BLaER1 treated with 17β-estradiol and CSF1 and Interleukin-3, amounts not matched to agents 10 nM and 100 nM (cell line): ENCODE results near the gene LCN1.

Source experiments
- H3K27ac ChIP-seq, 11 experiments: shearing (Covaris generic); formaldehyde crosslinking; 2 replicates each; pipeline ENCODE4 v1.8.1; 2022
- H3K27me3 ChIP-seq, 11 experiments: shearing (Covaris generic); formaldehyde crosslinking; 2 replicates each; pipeline ENCODE4 v1.8.1; 2022
- H3K36me3 ChIP-seq, 11 experiments: shearing (Covaris generic); formaldehyde crosslinking; 2 replicates each; pipeline ENCODE4 v1.8.1; 2022
- H3K4me1 ChIP-seq, 10 experiments: shearing (Covaris generic); formaldehyde crosslinking; 2 replicates each; pipeline ENCODE4 v1.8.1; 2022
- H3K4me2 ChIP-seq, 11 experiments: shearing (Covaris generic); formaldehyde crosslinking; 2 replicates each; pipeline ENCODE4 v1.8.1; 2022
- H3K4me3 ChIP-seq, 10 experiments: shearing (Covaris generic); formaldehyde crosslinking; 2 replicates each; pipeline ENCODE4 v1.8.1; 2022
- H3K9ac ChIP-seq, 11 experiments: shearing (Covaris generic); formaldehyde crosslinking; 2 replicates each; pipeline ENCODE4 v1.8.1; 2022
- H3K9me3 ChIP-seq, 11 experiments: shearing (Covaris generic); formaldehyde crosslinking; replicated peaks in 1 of 11; 2 replicates each; pipeline ENCODE4 v1.8.1; 2022
- H4K20me1 ChIP-seq, 11 experiments: shearing (Covaris generic); formaldehyde crosslinking; 2 replicates each; pipeline ENCODE4 v1.8.1; 2022
- Cebpa-rat ChIP-seq, 11 experiments: shearing (Covaris generic); IDR thresholded peaks; 2 replicates each; pipeline ENCODE4 v1.8.1; 2022

Gene LCN1

DNA sequence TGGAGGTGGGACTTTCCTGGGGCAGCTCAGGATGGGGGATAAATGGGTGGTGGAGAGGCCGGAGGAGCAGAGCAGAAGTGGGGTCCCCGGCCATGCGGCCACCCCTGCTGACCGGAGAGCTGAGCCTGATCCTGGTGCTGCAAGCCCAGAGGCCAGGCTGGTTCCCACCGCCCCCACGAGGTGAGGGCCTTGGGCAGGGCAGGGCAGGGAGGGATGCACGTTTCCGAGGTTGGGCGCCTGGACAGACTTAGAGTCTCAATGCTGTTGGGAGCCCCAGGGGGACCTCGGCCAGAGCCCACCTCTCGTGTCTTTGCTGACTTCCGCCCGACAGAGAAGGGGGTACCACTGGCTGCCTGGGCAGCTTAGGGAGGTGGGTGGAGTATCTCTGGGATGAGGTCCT is 30.2 kb downstream of the LCN1 start:
- Histone ChIP-seq H3K27me3 (peaks cover 0 to 7% (median 0%) of the 10 kb centered on the region in 11 experiments; a peak in 1 of 22 replicates), H3K4me2 (peak overlapping the region; percentile 23 to 82 (median 72); a peak in 21 of 22 replicates), H3K4me3 (no peak overlapping the region), H3K9me3 (no peaks in the 10 kb centered on the region), H3K36me3 (no peaks in the 10 kb centered on the region), H3K4me1 (peaks cover 10 to 28% (median 26%) of the 10 kb centered on the region in 10 experiments; a peak in 19 of 20 replicates), H4K20me1 (peaks cover 0 to 10% (median 0%) of the 10 kb centered on the region in 11 experiments; a peak in 6 of 22 replicates), H3K27ac (peak overlapping the region in 5 of 11 experiments; percentile 13 to 59 (median 44); a peak in 5 of 22 replicates), H3K9ac (peak overlapping the region in 6 of 11 experiments; percentile 13 to 62 (median 40); a peak in 6 of 22 replicates)
- TF ChIP-seq Cebpa-rat (IDR thresholded peaks at IDR 0.05): no peak

DNA sequence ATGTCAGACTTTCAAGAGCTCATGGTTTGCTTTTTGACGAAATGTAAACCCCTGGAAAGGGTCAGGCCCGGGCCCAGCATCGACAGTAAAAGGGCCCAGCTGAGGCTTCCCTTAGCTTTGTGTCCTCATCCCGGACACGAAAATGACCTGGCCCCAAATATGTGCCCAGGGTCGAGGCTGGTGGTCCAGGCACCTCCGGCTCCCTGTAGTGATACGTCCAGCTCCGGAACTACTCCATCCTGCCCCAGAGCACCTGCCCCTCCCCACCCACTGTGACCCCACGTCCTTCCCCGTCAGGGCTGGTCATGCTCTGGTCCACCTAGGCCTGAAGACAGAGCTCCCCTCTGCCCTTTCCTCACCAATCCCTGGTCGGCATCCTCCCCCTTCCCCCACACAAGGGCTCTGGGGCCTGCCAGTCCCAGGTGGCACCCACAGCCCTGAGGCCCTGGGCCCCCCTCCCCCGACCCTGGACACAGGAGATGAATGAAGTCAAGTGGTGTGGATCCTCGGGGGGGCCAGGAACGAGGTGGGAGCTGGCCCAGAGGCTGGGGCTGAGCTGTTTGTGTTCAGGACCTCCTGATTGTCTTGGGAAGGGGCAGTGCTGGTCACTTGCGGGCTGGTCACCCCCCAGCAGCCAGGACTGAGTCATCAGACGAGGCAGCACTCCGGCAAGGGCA is 30.9 kb downstream of the LCN1 start:
- Histone ChIP-seq H3K27ac (0 out of 22 replicates have a peak overlapping the region, but pooled peaks of 1 of the 11 experiments have one; percentile 17), H3K4me1 (peaks cover 10 to 28% (median 26%) of the 10 kb centered on the region in 10 experiments; a peak in 19 of 20 replicates), H3K9me3 (no peaks in the 10 kb centered on the region), H4K20me1 (peaks cover 0 to 10% (median 0%) of the 10 kb centered on the region in 11 experiments; a peak in 6 of 22 replicates), H3K27me3 (peaks cover 0 to 7% (median 0%) of the 10 kb centered on the region in 11 experiments; a peak in 1 of 22 replicates), H3K4me3 (no peak overlapping the region), H3K9ac (peak overlapping the region in 1 of 11 experiments; percentile 62; a peak in 1 of 22 replicates), H3K4me2 (peak overlapping the region in 9 of 11 experiments; percentile 23 to 82 (median 74); a peak in 10 of 22 replicates), H3K36me3 (no peaks in the 10 kb centered on the region)
- TF ChIP-seq Cebpa-rat (IDR thresholded peaks at IDR 0.05): no peak

DNA sequence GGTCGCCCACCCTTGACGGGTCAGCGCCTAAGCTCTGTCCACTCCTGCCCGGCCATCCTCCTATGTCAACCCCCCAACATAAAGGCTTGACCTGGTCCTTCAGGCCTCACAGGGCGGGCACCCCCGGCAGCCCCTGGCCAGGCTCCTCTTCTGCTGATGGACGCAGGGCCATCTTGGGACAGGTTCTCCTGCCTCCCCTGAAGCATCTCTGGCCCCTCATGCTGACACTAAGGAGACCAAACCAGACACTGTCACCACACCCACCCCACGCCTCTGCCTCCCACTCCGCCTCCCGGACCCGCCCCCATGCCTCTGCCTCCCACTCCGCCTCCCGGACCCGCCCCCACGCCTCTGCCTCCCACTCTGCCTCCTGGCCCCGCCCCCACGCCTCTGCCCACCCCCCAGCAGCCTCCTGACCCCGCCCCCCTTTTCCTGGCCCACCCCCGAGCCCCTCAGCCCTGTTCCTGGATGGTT is 31.5 kb downstream of the LCN1 start:
- no peak for TF ChIP-seq Cebpa-rat (IDR thresholded peaks at IDR 0.05)
- Histone ChIP-seq H3K27ac (0 out of 22 replicates have a peak overlapping the region, but pooled peaks of 1 of the 11 experiments have one; percentile 17), H3K36me3 (no peaks in the 10 kb centered on the region), H4K20me1 (peaks cover 0 to 10% (median 0%) of the 10 kb centered on the region in 11 experiments; a peak in 6 of 22 replicates), H3K9me3 (no peaks in the 10 kb centered on the region), H3K4me3 (no peak overlapping the region), H3K27me3 (peaks cover 0 to 7% (median 0%) of the 10 kb centered on the region in 11 experiments; a peak in 1 of 22 replicates), H3K9ac (no peak overlapping the region), H3K4me1 (peaks cover 10 to 28% (median 26%) of the 10 kb centered on the region in 10 experiments; a peak in 19 of 20 replicates), H3K4me2 (peak overlapping the region in 2 of 11 experiments; percentile 80 to 82; a peak in 2 of 22 replicates)

DNA sequence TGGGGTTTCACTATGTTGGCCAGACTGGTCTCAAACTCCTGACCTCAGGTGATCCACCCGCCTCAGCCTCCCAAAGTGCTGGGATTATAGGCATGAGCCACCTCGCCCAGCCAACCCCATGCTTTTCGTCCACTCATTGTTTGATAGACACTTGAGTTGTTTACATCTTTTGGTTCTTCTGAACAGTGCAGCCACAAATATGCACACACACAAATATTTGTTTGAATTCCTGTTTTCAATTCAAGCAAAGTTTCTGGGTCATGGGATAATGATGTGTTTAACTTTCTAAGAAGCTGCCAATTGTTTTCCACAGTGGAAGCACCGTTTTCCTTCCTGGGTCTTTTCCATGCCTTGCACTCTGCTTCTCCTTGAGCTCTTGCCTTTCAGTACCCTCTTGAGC is 33.5 kb downstream of the LCN1 start:
- Histone ChIP-seq H3K4me2 (no peak overlapping the region), H3K4me3 (no peak overlapping the region), H3K36me3 (no peaks in the 10 kb centered on the region), H3K27ac (no peak overlapping the region), H4K20me1 (peaks cover 0 to 10% (median 0%) of the 10 kb centered on the region in 11 experiments; a peak in 6 of 22 replicates), H3K9me3 (no peaks in the 10 kb centered on the region), H3K4me1 (peaks cover 10 to 28% (median 26%) of the 10 kb centered on the region in 10 experiments; a peak in 19 of 20 replicates), H3K27me3 (peaks cover 0 to 7% (median 0%) of the 10 kb centered on the region in 11 experiments; a peak in 1 of 22 replicates), H3K9ac (no peak overlapping the region)
- no peak for TF ChIP-seq Cebpa-rat (IDR thresholded peaks at IDR 0.05)

DNA sequence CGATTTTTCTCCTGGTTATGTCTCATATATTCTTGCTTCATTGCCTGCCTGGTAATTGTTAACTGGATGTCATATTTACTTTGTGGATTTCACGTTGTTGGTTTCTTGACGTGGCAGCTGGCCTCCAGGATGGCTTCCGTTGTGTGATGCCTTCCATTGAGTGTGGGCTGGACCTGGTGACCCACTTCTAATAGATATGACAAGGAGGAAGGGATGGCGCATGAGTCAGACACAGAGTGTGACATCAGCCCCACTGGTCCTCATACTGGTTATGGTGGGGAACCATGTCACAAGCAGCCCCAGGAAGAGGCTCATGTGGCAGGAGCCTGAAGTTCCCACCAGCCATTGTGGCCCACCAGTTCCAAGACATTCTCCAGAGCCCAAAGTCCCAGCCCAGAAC is 34.0 kb downstream of the LCN1 start:
- H3K27ac ChIP-seq: no peak overlapping the region
- no peak overlapping the region for H3K9ac ChIP-seq
- H3K4me3 ChIP-seq: no peak overlapping the region
- H4K20me1 ChIP-seq: peaks cover 0 to 8% (median 0%) of the 10 kb centered on the region in 11 experiments; a peak in 6 of 22 replicates
- H3K4me1 ChIP-seq: peaks cover 10 to 25% (median 24%) of the 10 kb centered on the region in 10 experiments; a peak in 19 of 20 replicates
- no peak overlapping the region for H3K4me2 ChIP-seq
- H3K36me3 ChIP-seq: no peaks in the 10 kb centered on the region
- no peaks in the 10 kb centered on the region for H3K9me3 ChIP-seq
- H3K27me3 ChIP-seq: peaks cover 0 to 7% (median 0%) of the 10 kb centered on the region in 11 experiments; a peak in 1 of 22 replicates
- TF ChIP-seq Cebpa-rat (IDR thresholded peaks at IDR 0.05): no peak

DNA sequence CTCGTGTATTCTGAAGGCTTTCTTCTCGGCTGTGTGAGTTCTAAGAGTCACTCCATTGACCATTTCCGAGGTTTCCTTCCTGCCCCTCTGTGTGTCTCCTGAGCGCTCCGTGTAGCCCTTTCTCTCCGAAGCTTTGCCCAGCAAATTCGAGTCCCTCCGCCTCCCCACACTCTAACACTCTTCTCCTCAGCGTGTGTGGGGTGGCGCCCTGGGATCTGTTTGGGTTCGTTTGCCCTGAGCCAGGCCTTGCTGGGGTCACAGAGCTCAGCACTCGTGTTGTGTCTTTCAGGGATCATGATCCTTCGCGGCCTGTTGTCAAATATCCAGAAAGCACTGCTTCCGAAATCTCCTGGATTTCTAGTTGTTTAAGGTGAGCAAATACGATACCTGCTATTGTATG is 34.7 kb downstream of the LCN1 start:
- no peak overlapping the region for H3K4me3 ChIP-seq
- peaks cover 5 to 18% (median 17%) of the 10 kb centered on the region in 10 experiments; a peak in 19 of 20 replicates for H3K4me1 ChIP-seq
- TF ChIP-seq Cebpa-rat (IDR thresholded peaks at IDR 0.05): no peak
- 0 out of 22 replicates have a peak, but pooled peaks cover 0 to under 1% (median 0%) of the 10 kb centered on the region in 11 experiments for H3K27me3 ChIP-seq
- H3K4me2 ChIP-seq: no peak overlapping the region
- H3K27ac ChIP-seq: no peak overlapping the region
- no peaks in the 10 kb centered on the region for H3K36me3 ChIP-seq
- H3K9ac ChIP-seq: no peak overlapping the region
- H4K20me1 ChIP-seq: peaks cover 0 to 1% (median 0%) of the 10 kb centered on the region in 11 experiments; a peak in 4 of 22 replicates
- no peaks in the 10 kb centered on the region for H3K9me3 ChIP-seq

DNA sequence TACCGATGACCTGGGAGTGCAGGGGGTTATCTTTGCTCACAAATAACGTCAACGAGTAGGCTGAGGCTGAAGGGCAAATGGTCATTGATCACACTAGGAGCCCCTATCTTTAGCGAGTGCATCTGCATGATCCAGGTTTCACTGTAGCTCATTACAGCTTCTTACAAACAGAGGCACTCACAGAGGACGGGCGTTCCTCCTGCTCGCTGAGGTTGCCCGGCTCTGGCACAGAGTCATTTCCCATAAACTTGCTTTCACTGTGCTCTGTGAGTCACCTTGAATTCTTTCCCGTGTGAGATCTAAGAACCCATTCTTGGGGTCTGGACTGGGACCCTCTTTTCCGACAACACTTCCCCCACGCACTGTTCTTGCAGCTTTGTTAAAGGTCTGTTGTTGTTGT is 38.4 kb downstream of the LCN1 start:
- no peak overlapping the region for H3K4me3 ChIP-seq
- H3K9me3 ChIP-seq: no peaks in the 10 kb centered on the region
- H4K20me1 ChIP-seq: no peaks in the 10 kb centered on the region; a peak in 2 of 22 replicates
- H3K27ac ChIP-seq: no peak overlapping the region
- H3K4me1 ChIP-seq: 0 out of 20 replicates have a peak, but pooled peaks cover 0 to 5% (median 0%) of the 10 kb centered on the region in 10 experiments
- no peak for TF ChIP-seq Cebpa-rat (IDR thresholded peaks at IDR 0.05)
- no peaks in the 10 kb centered on the region for H3K36me3 ChIP-seq
- H3K9ac ChIP-seq: no peak overlapping the region
- H3K4me2 ChIP-seq: no peak overlapping the region
- H3K27me3 ChIP-seq: no peaks in the 10 kb centered on the region

DNA sequence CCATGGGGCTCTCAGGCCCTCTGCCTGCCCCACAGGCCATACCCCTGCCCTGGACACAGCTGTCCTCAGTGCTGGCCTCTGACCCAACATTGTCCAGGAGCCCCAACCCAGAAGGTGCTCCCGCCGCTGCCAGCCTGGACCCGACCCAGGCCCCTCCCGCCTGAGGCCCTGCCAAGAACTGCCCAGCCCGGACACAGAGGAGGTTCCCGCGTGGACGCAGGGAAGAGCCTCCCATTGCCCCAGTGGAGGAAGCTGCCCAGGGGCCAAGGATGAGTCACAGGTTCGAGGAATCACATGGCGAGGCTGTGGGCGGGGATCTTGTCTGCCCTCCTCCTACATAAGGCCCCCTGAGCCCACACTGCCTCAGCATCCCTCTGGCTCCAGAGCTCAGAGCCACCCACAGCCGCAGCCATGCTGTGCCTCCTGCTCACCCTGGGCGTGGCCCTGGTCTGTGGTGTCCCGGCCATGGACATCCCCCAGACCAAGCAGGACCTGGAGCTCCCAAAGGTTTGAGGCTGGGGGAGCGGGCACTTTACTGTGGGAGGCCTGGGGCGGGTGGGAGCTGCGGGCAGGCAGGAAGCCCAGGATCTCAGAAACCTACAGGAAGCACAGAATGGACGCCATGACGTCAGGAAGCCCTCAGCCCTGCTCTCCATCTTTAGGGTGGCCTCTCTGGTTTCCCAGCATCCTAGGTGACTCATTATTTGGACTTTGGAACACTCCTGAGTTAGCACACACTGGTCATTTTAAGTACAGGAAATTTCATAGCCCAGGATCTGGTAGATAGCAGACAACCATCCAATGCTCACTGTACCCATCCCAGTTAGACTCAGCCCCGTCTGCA is 40.4 kb downstream of the LCN1 start, which contains the start of gene PAEP:
TSS of gene PAEP (plus strand) at position 366 of the 844 bp plus-strand sequence.
- Histone ChIP-seq H3K4me1 (peaks cover 5 to 15% (median 8%) of the 10 kb centered on the region in 10 experiments; a peak in 15 of 20 replicates), H3K9ac (no peak within 1 kb of the TSS), H3K4me2 (no peak within 1 kb of the TSS; a peak in 1 of 22 replicates), H3K27me3 (no peaks in the 10 kb centered on the region), H3K4me3 (no peak within 1 kb of the TSS), H3K9me3 (no peaks in the 10 kb centered on the region), H4K20me1 (peaks cover 0 to 5% (median 0%) of the 10 kb centered on the region in 11 experiments; a peak in 3 of 22 replicates), H3K27ac (no peak within 1 kb of the TSS), H3K36me3 (no peaks in the 10 kb centered on the region)
- no peak for TF ChIP-seq Cebpa-rat (IDR thresholded peaks at IDR 0.05)
